GM18508 (cell line): ENCODE results near the gene CRB1.

Source experiments
- ATAC-seq: cut with Tn5 transposase; IDR thresholded peaks from one replicate; pipeline ENCODE4 v1.9.1; 2021; ENCODE audit warnings: moderate number of reproducible peaks; ENCODE audit not compliant: insufficient read depth, unreplicated experiment

CRB1 gene

GRCh38 chr1:197268012-197268411 is at the start of gene CRB1:
TSS of gene CRB1 (plus strand) at chr1:197268252. CDS start at chr1:197268413, 161 bp downstream.
- ATAC-seq: no peak

- no peak for ATAC-seq
Measured at GRCh38 chr1:197218857-197219256, 49.2 kb upstream of the CRB1 start.

DNA sequence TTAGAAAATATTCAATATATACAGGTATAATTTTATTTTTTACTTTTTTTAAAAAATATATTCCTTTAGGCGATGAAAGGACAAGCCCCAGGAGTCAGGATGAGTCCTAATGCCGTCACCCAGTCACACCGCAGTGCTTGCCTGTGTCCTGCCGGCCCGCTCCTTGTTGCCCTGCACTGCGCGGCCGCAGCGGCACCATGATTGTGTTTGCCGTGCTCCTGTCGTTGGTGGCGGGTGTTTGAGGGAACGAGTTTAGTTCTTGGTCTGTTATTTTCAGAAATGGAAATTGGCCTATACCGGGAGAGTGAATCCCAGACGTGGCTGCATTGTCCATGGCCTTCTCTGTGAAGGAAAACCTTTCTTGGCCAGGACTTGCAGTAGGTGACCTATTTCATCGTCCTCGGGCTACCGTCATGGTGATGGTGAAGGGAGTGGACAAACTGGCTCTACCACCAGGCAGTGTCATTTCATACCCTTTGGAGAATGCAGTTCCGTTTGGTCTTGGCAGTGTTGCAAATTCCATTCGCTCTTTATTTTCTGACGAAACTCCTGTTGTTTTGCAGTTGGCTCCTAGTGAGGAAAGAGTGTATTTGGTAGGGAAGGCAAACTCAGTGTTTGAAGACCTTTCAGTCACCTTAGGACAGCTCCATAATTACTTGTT is 45.9 kb upstream of the CRB1 start:
- no peak for ATAC-seq

DNA sequence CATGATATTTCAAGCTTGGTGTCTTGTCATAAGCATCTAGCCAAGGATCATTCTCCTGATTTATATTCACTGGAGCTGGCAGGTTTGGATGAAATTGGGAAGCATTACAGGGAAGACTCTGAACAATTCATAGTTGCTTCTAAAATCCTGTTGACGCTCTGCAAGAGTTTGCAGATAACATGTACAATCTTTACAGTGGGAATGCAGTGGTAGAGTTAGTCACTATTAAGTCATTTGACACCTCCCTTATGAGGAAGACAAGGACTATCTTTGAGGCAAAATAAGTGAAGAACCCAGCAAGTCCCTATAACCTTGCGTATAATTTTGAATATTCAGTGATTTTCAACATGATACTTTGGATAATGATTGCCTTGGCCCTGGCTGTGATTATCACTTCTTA is 45.3 kb upstream of the CRB1 start:
- ATAC-seq: no peak

GRCh38 chr1:197224160-197224559 is 43.9 kb upstream of the CRB1 start:
- no peak for ATAC-seq

GRCh38 chr1:197225611-197226010 is 42.4 kb upstream of the CRB1 start:
- no peak for ATAC-seq

DNA sequence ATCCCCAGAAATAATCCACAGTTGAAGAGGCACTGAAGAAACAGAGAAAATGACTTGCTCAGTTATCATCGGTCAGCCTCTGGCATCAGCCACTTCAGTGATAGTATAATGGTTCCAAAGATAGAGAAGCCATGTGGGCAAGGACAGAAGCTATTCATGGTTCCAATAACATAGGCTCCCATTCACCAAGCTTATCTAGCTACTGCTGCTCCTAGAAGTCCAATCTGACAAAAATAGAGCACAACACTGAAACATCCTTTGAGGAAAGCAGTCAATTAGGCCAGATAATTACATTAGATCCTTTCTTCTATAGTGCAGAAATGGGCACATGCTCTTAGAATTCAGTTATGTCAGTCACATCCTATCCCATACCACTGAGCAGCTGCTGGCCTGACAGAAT is 33.5 kb upstream of the CRB1 start:
- ATAC-seq: no peak

- no peak for ATAC-seq
Measured at GRCh38 chr1:197235355-197235754, 32.7 kb upstream of the CRB1 start.

DNA sequence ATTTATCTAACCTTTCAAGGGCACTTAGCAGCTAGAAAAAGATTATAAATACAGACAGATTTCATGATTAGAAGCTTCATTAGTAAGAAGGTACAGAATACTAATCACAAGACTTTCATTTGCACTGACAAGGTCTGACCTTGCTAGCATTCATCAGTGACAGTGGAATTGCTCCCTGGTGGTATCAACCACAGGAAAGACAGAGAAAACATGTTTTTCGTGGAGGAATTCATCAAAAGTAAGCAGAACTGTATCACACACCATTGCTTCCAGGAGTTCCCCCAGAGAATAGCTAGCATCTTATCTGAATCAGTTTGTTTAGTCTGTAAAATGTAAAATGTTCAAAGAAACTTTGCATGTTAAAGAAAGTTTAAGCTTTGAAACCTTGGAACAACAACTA is 20.6 kb upstream of the CRB1 start:
- no peak for ATAC-seq

GRCh38 chr1:197249324-197249723 is 18.7 kb upstream of the CRB1 start:
- no peak for ATAC-seq

DNA sequence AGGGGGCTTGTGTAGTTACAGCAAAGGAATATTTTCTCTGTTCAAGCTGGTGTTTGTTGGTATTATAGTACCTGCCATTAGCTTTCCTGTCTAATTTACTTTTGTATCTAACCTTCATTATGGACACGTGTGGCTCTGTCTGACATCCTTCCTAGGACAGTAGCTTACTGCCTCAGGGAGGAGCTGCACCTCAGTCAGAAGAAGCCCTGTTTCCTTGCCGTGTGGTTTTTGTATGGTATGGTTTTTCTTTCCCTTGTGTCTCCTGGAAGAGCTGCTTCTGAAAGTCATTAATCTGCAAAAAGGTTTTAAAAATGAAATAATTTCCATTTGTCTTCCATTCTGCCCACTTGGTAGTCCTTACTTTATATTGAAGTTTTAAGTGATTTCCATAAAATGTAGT is 17.4 kb upstream of the CRB1 start:
- no peak for ATAC-seq

DNA sequence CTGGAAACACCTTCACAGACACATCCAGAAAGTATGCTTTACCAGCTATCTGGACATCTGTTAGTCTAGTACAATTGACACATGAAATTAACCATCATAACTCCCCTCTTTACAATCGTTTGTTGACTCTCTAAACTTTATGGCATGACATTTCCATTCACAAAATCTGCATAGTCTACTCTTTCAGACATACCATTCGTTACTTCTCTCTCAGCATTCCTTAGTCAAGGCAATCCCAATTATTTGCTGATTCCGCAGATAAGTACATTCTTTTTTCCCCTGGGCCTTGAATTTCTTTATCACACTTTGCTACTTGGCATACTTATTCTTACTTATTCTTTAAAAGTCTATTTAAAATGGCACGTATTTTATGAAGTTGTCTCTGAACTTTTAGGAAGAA is 15.1 kb upstream of the CRB1 start:
- ATAC-seq: no peak

DNA sequence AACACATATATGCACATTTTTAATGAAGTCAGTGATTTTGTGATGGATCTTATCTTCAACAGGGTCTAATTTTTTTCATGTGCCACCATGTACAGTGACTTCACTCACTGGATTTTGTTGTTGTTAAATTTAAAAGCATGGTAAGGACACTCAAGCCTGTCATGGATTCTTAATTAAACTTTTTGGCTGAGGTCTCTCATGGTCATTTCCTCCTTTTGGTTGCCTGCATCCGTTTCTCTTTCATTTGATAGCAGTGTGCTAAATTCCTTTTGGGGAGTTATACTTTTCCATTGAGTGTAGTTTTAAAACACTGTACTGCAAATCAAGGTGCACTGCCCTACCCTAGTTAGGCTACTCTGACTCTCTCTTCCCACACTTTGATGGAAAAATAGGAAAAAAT is 13.2 kb upstream of the CRB1 start:
- ATAC-seq: no peak

- ATAC-seq: no peak
Measured at GRCh38 chr1:197264936-197265567, 3.0 kb upstream of the CRB1 start.

- no peak for ATAC-seq
Measured at GRCh38 chr1:197269053-197269452, 1.0 kb downstream of the CRB1 start.

- ATAC-seq: no peak
Measured at GRCh38 chr1:197272791-197273190, 4.7 kb downstream of the CRB1 start.

GRCh38 chr1:197277166-197277565 is 9.1 kb downstream of the CRB1 start:
- ATAC-seq: no peak

- no peak for ATAC-seq
Measured at GRCh38 chr1:197284325-197284724, 16.3 kb downstream of the CRB1 start.

DNA sequence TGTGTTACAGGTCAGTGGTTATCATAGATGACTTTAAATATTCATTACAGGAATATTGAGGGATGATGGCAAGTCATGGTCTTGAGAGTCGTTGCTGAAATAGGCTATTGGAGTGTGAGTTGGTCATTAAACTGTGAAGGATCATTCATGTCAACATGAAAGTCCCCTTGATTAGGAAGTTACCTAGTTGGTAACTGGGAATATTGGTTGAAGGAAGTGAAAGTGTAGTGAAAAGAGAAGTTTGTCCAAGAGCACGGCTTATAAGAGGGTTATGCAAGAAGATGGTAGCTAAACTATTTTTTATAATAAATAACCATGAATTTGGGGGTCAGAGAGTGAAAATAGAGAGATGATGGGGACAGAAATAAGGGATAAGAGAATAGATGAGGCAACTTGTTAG is 16.9 kb downstream of the CRB1 start:
- no peak for ATAC-seq

DNA sequence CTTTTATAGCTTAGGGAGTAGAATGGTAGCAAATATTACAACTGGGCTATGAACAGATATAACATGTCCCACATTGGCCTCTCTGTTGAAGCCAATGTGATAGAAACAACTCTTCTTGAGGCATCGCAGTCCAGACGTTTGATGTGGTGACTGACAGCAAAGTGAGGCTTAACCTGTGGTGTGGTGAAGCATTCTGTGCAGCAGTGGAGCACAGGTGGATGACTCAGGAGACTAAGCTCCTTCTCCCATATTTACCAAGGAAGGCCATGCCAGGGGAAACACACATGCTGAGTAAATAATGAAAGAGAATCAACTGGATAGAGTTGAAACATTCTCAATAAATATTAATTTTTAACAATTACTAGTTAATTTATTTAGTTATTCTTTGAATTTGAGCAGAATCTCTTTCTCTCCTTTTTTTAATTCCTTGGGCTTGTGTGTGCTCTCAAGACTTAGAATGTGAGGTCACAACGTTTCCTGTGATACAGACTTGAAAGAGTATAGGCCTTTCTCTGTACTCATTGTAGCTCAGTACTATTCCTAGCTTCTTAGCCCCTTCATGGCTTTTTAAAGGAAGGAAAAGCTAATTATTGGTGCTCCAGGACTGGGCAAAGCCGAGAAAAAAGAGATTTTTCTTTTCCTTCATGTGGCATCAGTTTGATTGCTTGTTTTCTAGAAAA is 17.6 kb downstream of the CRB1 start:
- no peak for ATAC-seq

- no peak for ATAC-seq
Measured at GRCh38 chr1:197286634-197287033, 18.6 kb downstream of the CRB1 start.

DNA sequence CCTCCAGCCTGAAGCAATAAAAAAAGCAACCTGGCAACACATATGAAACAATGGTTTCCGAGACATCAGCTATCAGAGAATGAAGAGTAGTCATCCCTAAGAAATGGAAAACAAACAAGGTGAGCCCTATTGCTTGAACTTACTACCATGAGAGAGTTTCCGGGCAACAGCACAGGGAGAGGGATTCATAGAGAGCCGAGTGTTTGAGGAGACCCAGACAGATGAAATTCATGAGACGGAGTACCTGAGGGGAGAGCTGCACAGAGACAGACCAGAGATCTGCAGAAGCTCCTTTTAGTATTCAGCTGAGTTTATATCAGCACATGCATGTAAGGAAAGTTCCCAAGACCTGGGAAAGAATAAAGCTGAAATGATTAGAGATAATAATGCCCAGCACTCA is 19.8 kb downstream of the CRB1 start:
- ATAC-seq: no peak
